Spleen (tissue), 11 donors: Measurements from ENCODE around the gene SH3RF3. TPM values are rescaled to one million over a fixed set of nuclear protein-coding genes. Genes with fewer than 3 reads are reported as not detected.

Experiments used
- DNase-seq: peaks from one replicate; pipeline ENCODE4 v3.0.0-alpha.2; 2020
- H3K27ac ChIP-seq, 8 donors: fragments of 200-600 bp; sonication (generic) in 7 of 8; 1 replicate in 4 of 8; 2 replicates in 4 of 8; pipeline versions ENCODE4 v1.5.0 to v1.8.0; 2016 to 2021; ENCODE audit warnings: inconsistent platforms in 4 of 8, mild to moderate bottlenecking in 4 of 8, moderate library complexity in 1 of 8
- H3K27me3 ChIP-seq, 7 donors: fragments of 200-600 bp; sonication (generic) in 6 of 7; replicated peaks in 1 of 7; 1 replicate in 4 of 7; 2 replicates in 3 of 7; pipeline versions ENCODE4 v1.5.0 to v1.8.0; 2016 to 2021; ENCODE audit warnings: inconsistent platforms in 3 of 7, mild to moderate bottlenecking in 1 of 7
- H3K36me3 ChIP-seq, 6 donors: fragments of 200-600 bp; sonication (generic) in 5 of 6; 1 replicate in 4 of 6; 2 replicates in 2 of 6; pipeline versions ENCODE4 v1.5.0 to v1.8.0; 2016 to 2021; ENCODE audit warnings: inconsistent platforms in 2 of 6
- H3K4me1 ChIP-seq, 6 donors: fragments of 200-600 bp; sonication (generic) in 5 of 6; 1 replicate in 3 of 6; 2 replicates in 3 of 6; pipeline versions ENCODE4 v1.5.0 to v1.8.0; 2016 to 2021; ENCODE audit warnings: inconsistent platforms in 3 of 6
- H3K4me3 ChIP-seq, 8 donors: fragments of 200-600 bp; sonication (generic) in 7 of 8; 1 replicate in 4 of 8; 2 replicates in 4 of 8; pipeline versions ENCODE4 v1.5.0 to v1.8.0; 2016 to 2021; ENCODE audit warnings: inconsistent platforms in 4 of 8, mild to moderate bottlenecking in 4 of 8, moderate library complexity in 2 of 8
- H3K9me3 ChIP-seq, 8 donors: fragments of 200-600 bp; sonication (generic) in 7 of 8; 1 replicate in 4 of 8; 2 replicates in 4 of 8; pipeline versions ENCODE4 v1.5.0 to v1.8.0; 2016 to 2021; ENCODE audit warnings: inconsistent platforms in 4 of 8
- POLR2A ChIP-seq, 3 donors: fragments of 450-650 bp; IDR thresholded peaks; one replicate each; pipeline ENCODE4 v1.5.1; 2017; ENCODE audit warnings: antibody characterized with exemption in 3 of 3, mild to moderate bottlenecking in 1 of 3
- POLR2AphosphoS5 ChIP-seq, 3 donors: sonication (generic); formaldehyde crosslinking; IDR thresholded peaks; one replicate each; pipeline ENCODE4 v1.5.1; 2017; ENCODE audit warnings: antibody characterized with exemption in 3 of 3
- WGBS, 5 donors: extraction: QIAGEN DNeasy Blood & Tissue Kit in 3 of 5; methylation state at CpG; one replicate each; pipeline versions ENCODE4 v1.1.5 to v1.1.7; 2013 to 2018; 5-methylcytosine and 5-hydroxymethylcytosine counted together
- intact Hi-C: fragments of 100-400 bp; cut with DNase I; formaldehyde crosslinking; loops from one replicate; pipeline ENCODE4 v1.15.0; 2023; ENCODE audit warnings: low total_unique reads
- polyA plus RNA-seq, 3 donors: library from polyadenylated mRNA; stranded (reverse); fragments of 200-250 nt; gene quantifications; one replicate each; pipeline ENCODE4 v1.2.1, GENCODE V29; 2013
- total RNA-seq, 7 donors: library from RNA; depleted of rRNA in 3 of 7; stranded (reverse); fragments of >200 nt in 3 of 7; fragmentation: NEBNext Ultra II Directional in 4 of 7; extraction: Animal tissue kit (Norgen Biotek cat#: 25700) in 4 of 7; gene quantifications; one replicate each; pipeline versions ENCODE4 v1.1.0 to v1.2.1, GENCODE V29; 2016 to 2021
- TF ChIP-seq, protein P1 (sequence below), 11 experiments: fragments of 200-600 bp in 7 of 11; fragments of 450-650 bp in 4 of 11; sonication (generic) in 4 of 11; IDR thresholded peaks in 8 of 11; conservative IDR thresholded peaks in 3 of 11; 1 replicate in 7 of 11; 2 replicates in 4 of 11; pipeline versions ENCODE4 v1.4.0 to v1.8.0; 2016 to 2021; ENCODE audit warnings: antibody characterized with exemption in 11 of 11, inconsistent platforms in 4 of 11, mild to moderate bottlenecking in 1 of 11
- donor health status: healthy with polysubstance abuse.
- donor health status: DM: no; HTN: no; CAD: no; lungs with moderate emphysema.
- donor health status: DM: no; HTN: no; CAD: no.
- donor health status: Bipolar disorder and iron deficiency.
- donor health status: healthy.
- donor health status: DM: no; HTN: no; CAD: no.
- donor health status: DM: yes; HTN: yes; CAD: no.

SH3RF3 gene
- total and polyA plus RNA-seq, 10 donors: 1.3 to 7.6 (median 4.7) TPM

DNA sequence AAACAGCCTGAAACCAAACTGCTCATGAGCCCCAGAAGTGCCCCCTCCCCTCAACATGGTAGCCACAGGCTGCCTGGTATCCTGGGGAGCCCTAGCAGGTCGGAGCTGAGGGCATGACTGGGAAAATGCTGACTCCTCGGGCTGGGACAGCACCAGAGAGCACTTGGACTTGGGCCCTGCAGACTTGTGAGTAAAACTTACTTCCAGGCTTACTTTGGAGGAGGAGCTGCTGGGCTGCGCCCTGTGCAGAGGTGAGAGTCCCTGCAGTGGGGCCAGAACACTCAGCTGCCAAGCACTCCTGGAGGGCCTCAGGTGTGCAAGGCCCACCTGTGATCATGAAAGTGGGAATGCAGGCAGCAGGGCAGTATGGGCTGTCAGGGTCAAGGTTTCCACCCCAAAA, 365.3 kb downstream of the SH3RF3 start:
- Histone ChIP-seq H3K4me1 (peaks cover 0 to 21% (median 15%) of the 10 kb centered on the region in 6 donors), H3K36me3 (peaks cover 0 to 8% (median 0%) of the 10 kb centered on the region in 6 donors), H3K27ac (no peak overlapping the region), H3K4me3 (no peak overlapping the region), H3K27me3 (no peaks in the 10 kb centered on the region), H3K9me3 (no peaks in the 10 kb centered on the region)
- TF ChIP-seq POLR2A (IDR thresholded peaks at IDR 0.05) (no peak), POLR2AphosphoS5 (IDR thresholded peaks at IDR 0.05) (no peak)
- TF ChIP-seq, protein P1, sequence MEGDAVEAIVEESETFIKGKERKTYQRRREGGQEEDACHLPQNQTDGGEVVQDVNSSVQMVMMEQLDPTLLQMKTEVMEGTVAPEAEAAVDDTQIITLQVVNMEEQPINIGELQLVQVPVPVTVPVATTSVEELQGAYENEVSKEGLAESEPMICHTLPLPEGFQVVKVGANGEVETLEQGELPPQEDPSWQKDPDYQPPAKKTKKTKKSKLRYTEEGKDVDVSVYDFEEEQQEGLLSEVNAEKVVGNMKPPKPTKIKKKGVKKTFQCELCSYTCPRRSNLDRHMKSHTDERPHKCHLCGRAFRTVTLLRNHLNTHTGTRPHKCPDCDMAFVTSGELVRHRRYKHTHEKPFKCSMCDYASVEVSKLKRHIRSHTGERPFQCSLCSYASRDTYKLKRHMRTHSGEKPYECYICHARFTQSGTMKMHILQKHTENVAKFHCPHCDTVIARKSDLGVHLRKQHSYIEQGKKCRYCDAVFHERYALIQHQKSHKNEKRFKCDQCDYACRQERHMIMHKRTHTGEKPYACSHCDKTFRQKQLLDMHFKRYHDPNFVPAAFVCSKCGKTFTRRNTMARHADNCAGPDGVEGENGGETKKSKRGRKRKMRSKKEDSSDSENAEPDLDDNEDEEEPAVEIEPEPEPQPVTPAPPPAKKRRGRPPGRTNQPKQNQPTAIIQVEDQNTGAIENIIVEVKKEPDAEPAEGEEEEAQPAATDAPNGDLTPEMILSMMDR (IDR thresholded peaks at IDR 0.05 in 8 of 11, conservative IDR thresholded peaks at IDR 0.05 in 3 of 11): no peak
- 84 to 95% (median 86%) methylated on average over 2 to 3 of the region's 3 CpGs for WGBS, 5 donors
- intact Hi-C loops: no loop called here
- no peak for DNase-seq

GRCh38 chr2:109497463-109497862, 368.5 kb downstream of the SH3RF3 start:
- intact Hi-C loops: no loop called here
- 61 to 78% (median 69%) methylated on average over 8 of the region's 8 CpGs for WGBS, 5 donors
- no peaks in the 10 kb centered on the region for H3K27me3 ChIP-seq
- H3K27ac ChIP-seq: no peak overlapping the region
- peaks cover 0 to 11% (median 0%) of the 10 kb centered on the region in 6 donors for H3K36me3 ChIP-seq
- TF ChIP-seq POLR2AphosphoS5 (IDR thresholded peaks at IDR 0.05): no peak
- TF ChIP-seq, protein P1 (IDR thresholded peaks at IDR 0.05 in 8 of 11, conservative IDR thresholded peaks at IDR 0.05 in 3 of 11): no peak
- TF ChIP-seq POLR2A (IDR thresholded peaks at IDR 0.05): no peak
- no peak overlapping the region for H3K4me3 ChIP-seq
- H3K4me1 ChIP-seq: peaks cover 0 to 28% (median 16%) of the 10 kb centered on the region in 6 donors
- no peak for DNase-seq
- no peaks in the 10 kb centered on the region for H3K9me3 ChIP-seq

GRCh38 chr2:109497911-109498870, 369.2 kb downstream of the SH3RF3 start:
- Histone ChIP-seq H3K36me3 (peaks cover 0 to 10% (median 0%) of the 10 kb centered on the region in 6 donors), H3K4me1 (peaks cover 0 to 28% (median 16%) of the 10 kb centered on the region in 6 donors), H3K9me3 (no peaks in the 10 kb centered on the region), H3K4me3 (no peak overlapping the region), H3K27me3 (no peaks in the 10 kb centered on the region), H3K27ac (no peak overlapping the region)
- TF ChIP-seq POLR2A (IDR thresholded peaks at IDR 0.05) (no peak), POLR2AphosphoS5 (IDR thresholded peaks at IDR 0.05) (peak in 1 of 3 donors; percentile 62)
- TF ChIP-seq, protein P1 (IDR thresholded peaks at IDR 0.05 in 8 of 11, conservative IDR thresholded peaks at IDR 0.05 in 3 of 11): no peak
- no peak for DNase-seq
- 55 to 61% (median 59%) methylated on average over 13 to 19 of the region's 19 CpGs for WGBS, 5 donors
- intact Hi-C loops: no loop called here

DNA sequence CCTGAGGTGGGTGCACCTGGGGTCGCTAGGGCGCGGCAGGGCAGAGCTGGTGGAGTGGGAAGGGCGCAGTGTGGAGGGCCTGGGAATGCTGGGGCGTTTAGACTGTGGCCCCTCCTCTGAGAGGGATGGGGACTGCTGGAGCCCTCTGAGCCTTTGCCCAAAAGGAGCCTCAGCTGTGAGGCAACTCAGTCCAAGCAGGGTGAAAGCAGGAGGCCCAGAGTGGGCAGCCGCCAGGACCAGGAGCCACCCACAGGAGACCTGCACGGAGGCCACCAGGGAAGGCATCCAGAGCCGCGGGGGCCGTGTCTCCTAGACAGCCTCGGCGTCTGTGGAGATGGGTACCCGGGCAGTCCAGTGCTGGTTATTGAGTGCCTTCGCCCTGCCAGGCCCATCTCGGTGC, 369.9 kb downstream of the SH3RF3 start:
- DNase-seq: no peak
- 84 to 93% (median 90%) methylated on average over 9 to 15 of the region's 15 CpGs for WGBS, 5 donors
- Histone ChIP-seq H3K9me3 (no peaks in the 10 kb centered on the region), H3K27me3 (no peaks in the 10 kb centered on the region), H3K36me3 (peaks cover 0 to 11% (median 0%) of the 10 kb centered on the region in 6 donors), H3K27ac (no peak overlapping the region), H3K4me3 (no peak overlapping the region), H3K4me1 (peaks cover 0 to 28% (median 16%) of the 10 kb centered on the region in 6 donors)
- intact Hi-C loops: no loop called here
- no peak for TF ChIP-seq POLR2AphosphoS5 (IDR thresholded peaks at IDR 0.05)
- TF ChIP-seq POLR2A (IDR thresholded peaks at IDR 0.05): no peak
- TF ChIP-seq, protein P1 (IDR thresholded peaks at IDR 0.05 in 8 of 11, conservative IDR thresholded peaks at IDR 0.05 in 3 of 11): no peak
